CD4-positive, alpha-beta T cell treated with Interleukin-6 for 4 hours (primary cell): ENCODE measurements around the gene DHRS11.

ENCODE experiments used
- DNase-seq: peaks from one replicate; pipeline ENCODE4 v3.0.0-alpha.2; 2020; ENCODE audit warnings: mixed read lengths

Gene DHRS11

GRCh38 chr17:36616061-36617029, 24.7 kb downstream of the DHRS11 start:
- no peak for DNase-seq

DNA sequence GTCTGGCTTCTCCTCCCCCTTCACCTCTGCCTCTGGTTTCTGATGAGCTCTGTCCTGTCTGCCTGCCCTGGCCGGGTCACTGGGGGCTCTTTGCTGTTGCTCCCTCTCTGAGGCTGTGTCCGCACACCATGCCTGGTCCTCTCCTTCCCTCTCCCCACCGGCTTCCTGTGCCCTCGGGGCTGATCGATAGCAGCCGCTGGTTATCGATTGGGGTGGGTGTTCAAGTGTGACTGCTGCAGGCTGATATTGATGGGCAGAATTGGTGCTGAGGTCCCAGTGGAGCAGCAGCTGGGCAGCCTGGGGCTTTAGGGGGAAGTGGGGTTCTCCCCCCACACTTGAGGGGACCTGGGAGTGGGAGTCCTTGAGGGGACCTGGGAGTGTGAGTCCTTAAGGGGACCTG, 26.1 kb downstream of the DHRS11 start:
- no peak for DNase-seq

DNA sequence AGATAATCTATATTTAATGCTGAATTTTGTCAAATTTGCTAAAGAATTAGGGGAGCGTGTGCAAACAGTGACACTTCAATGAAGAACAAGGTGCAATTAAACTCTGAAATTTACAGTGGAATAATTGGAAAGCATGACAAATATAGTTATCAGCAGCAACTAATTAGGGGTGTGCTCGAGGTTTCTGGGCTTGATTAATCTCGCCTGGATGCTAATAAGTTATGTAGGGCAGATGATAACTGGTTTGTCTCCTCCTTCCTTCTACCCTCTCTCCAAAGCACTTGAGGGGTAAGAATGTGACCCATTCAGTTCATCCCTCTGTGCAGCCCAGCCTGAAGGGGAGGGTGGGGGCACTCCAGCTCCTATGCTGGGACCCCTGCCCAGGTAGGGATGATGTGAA, 31.6 kb downstream of the DHRS11 start:
- no peak for DNase-seq

DNA sequence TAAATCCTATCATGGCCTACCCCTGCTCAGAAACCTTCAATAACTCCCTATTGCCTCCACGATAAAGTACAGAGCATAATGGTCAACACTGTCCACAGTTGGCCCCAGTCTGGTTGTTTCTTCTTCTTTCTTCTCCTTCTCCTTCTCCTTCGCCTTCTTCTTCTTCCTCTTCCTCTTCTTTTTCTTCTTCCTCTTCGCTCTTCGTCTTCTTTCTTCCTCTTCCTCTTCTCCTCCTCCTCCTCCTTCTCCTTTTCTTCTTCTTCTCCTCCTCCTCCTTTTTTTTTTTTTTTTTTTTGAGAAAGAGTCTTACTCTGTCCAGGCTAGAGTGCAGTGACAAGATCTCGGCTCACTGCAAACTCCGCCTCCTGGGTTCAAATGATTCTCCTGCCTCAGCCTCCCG, 33.5 kb downstream of the DHRS11 start:
- DNase-seq = no peak

DNA sequence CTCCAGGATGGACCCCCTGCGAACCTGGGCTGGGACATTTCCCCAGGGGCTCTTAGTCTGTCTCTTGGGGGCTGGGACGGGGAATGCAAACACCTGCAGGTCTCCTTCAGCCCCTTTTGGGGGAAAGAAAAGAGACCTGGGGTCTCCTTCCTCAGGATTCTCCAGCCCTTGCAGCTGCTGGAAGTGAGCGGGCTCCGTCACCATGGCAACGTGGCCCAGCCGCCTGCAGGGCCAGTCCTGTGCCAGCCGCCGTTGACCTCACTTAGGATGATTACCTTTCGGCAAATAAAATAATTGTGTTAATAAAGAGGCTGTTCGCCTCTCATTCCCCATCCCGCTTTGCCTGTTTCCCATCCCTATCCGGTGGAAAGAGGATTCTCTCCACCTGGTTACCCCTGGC, 35.4 kb downstream of the DHRS11 start:
- DNase-seq = no peak

- DNase-seq = no peak
Measured at GRCh38 chr17:36628576-36628975, 36.9 kb downstream of the DHRS11 start.

DNA sequence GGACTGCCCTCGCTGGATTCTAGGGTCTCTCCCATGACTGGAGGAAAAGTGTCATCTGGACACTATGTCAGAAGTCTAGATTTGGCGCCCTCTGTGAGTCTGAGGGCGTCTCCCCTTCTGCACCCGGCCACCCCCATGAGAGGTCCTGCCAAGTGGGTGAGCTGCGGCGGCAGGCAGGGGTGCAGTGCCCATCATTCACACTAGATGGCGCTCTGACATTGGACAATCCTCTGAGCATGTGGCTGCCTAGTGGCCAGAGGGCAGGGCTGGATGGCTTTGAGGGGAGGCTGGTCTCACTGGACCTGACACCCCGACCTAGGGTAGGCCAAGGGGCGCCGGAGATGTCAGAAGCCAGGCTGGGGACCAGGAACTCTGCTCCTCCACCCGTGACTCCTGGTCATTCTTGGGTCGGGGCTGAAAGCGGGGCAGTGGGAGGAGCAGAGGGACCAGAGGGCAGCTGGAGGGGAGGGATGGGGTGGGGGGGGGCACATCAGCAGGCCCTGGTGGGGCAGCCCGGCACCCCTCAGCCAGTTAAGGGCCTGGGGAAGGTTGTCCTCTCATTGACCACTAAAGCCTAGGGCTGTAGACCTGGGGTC, 37.7 kb downstream of the DHRS11 start:
- peak; percentile 79 for DNase-seq

GRCh38 chr17:36629970-36630502, 38.4 kb downstream of the DHRS11 start:
- no peak for DNase-seq

GRCh38 chr17:36631022-36631421, 39.3 kb downstream of the DHRS11 start:
- DNase-seq = no peak

- no peak for DNase-seq
Measured at GRCh38 chr17:36632916-36633771, 41.5 kb downstream of the DHRS11 start.

DNA sequence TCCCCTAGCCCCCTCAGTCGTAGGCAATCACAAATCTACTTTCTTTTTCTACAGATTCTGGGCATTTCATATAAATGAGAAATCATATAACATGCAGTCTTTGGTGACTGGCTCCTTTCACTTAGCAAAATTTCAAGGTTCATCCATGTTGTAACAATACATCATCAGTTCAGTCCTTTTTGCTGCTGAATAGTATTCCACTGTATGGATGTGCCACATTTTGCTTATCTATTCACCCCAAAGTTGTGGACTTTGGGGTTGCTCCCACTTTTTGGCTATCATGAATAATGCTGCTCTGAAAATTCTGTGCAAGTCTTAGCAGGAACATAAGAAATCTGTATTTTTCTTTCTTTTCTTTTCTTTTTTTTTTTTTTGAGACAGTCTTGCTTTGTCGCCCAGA, 48.7 kb downstream of the DHRS11 start:
- no peak for DNase-seq

GRCh38 chr17:36640836-36641235, 49.2 kb downstream of the DHRS11 start:
- DNase-seq = no peak

DNA sequence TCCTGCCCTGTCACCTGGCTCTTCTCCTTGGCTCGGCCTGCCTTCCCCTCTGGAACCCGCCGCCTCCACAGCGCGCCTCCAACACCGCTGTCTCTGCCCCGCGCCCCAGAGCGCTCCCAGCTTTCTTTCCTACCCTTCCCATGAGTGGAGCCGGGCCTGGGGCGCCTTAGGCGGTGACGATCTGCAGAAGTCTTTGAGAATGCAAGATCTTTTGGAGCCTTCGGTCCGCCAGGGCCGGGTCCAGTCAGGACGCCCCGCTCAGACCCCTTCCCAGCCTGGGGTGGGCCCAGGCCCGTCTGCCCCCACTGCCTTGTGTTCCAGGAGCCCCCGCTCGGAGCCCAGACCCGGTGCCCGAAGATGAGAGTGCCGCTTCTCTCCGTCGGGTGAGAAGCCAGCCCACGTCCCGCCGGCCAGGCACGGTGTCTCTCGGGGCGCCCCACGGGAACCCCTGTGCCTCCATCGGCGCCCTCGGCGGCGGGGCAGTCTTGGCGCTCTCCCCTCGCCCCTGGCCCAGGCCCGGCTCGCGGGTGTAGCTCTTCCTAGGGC, 49.7 kb downstream of the DHRS11 start:
- no peak for DNase-seq

GRCh38 chr17:36641877-36642845, 50.5 kb downstream of the DHRS11 start:
- no peak for DNase-seq

DNA sequence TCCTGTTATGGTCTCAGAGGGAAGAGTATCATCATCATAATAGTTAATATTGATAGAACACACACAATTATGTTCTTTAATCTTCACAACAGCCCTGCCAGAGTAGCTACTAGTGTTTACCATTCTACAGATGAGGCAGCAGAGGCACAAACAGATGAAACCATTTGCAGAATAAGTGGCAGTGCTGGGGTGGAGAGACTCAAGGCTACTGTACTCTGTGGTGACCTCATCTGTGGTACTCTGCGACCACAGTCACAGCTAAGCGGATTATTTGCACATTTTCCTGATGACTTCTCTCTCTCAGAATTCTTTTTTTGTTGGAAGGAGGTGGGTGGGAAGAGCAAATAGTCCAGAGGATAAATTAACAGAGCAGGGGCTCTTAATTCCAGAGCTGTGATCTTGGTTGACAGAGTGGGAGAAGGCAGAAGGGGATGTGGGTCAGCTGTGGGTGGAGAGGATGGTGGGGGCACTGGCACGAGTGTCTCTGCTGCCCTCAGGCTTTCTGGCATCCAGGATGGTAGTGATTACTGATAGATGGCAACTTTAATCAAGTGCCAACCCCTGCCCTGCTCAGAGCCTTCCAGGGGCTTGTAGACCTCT, 51.5 kb downstream of the DHRS11 start:
- no peak for DNase-seq

DNA sequence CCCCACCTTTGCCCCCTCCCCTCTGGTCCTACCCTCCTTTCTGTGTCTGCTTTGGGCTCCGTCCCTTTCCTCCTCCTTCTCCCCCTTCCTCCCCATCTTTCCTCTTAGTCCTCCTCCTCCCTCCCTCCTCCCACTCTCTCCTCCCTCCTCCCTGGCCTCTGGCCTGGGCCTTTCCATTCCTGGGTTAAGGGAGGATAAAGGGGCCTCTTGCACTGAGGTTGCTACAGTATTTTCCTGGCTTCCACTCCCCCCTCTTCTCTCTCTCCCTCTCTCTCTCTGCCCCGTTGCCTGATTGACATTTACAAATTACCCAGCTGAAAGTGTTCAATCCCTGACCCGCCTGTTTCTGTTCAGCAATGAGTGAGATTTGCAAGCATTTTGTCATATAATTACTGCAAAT, 53.7 kb downstream of the DHRS11 start:
- no peak for DNase-seq

DNA sequence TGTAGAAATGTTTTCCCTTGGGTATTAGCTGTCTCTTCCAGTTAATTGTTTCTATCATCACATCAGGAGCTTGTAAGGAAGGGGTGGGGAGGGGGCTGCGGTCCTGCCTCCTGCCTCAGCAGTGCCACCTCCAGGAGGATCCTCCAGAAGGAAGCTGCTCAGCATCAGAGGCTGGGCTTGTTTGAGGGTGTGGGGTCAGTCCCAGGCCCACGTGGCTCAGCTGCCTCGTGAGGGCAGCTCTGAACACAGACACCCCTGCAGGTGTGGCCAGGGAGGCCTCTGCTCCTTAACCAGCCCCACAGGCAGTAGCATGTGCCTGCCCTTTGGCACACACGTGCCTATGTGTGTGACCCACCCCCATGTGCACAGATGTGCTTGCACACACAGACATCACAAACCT, 56.0 kb downstream of the DHRS11 start:
- DNase-seq = no peak

GRCh38 chr17:36650096-36650775, 58.6 kb downstream of the DHRS11 start:
- no peak for DNase-seq
